Suprapubic skin (tissue), 3 donors: ENCODE measurements around the gene CCNDBP1.
"Not testable (repeated sequence)": the region's sequence is repeated elsewhere in the genome, so short reads cannot be mapped to it uniquely, and the experiment has no call there.

Source experiments
- POLR2A ChIP-seq, 2 donors: fragments of 450-650 bp; IDR thresholded peaks; one replicate each; pipeline ENCODE4 v1.6.1; 2017; ENCODE audit warnings: antibody characterized with exemption in 2 of 2, mild to moderate bottlenecking in 2 of 2, moderate library complexity in 2 of 2
- TF ChIP-seq, protein P1 (sequence below), 2 donors: fragments of 200-600 bp in 1 of 2; fragments of 450-650 bp in 1 of 2; sonication (generic) in 1 of 2; IDR thresholded peaks; one replicate each; pipeline ENCODE4 v1.5.1; 2016 to 2019; ENCODE audit warnings: antibody characterized with exemption in 2 of 2, mild to moderate bottlenecking in 1 of 2, moderate library complexity in 1 of 2

DNA sequence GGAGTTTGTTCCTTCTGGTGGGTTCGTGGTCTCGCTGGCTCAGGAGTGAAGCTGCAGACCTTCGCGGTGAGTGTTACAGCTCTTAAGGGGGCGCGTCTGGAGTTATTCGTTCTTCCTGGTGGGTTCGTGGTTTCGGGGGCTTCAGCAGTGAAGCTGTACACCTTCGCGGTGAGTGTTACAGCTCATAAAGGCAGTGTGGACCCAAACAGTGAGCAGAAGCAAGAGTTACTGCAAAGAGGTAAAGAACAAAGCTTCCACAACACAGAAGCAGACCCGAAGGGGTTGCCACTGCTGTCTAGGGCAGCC, 40.7 kb downstream of the CCNDBP1 start:
- TF ChIP-seq, protein P1, sequence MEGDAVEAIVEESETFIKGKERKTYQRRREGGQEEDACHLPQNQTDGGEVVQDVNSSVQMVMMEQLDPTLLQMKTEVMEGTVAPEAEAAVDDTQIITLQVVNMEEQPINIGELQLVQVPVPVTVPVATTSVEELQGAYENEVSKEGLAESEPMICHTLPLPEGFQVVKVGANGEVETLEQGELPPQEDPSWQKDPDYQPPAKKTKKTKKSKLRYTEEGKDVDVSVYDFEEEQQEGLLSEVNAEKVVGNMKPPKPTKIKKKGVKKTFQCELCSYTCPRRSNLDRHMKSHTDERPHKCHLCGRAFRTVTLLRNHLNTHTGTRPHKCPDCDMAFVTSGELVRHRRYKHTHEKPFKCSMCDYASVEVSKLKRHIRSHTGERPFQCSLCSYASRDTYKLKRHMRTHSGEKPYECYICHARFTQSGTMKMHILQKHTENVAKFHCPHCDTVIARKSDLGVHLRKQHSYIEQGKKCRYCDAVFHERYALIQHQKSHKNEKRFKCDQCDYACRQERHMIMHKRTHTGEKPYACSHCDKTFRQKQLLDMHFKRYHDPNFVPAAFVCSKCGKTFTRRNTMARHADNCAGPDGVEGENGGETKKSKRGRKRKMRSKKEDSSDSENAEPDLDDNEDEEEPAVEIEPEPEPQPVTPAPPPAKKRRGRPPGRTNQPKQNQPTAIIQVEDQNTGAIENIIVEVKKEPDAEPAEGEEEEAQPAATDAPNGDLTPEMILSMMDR (IDR thresholded peaks at IDR 0.05): not testable (repeated sequence)
- TF ChIP-seq POLR2A (IDR thresholded peaks at IDR 0.05): not testable (repeated sequence)
